Measurements from ENCODE around the gene GTF2H4.

GRCh38 chr6:30887901-30888815, 19.8 kb upstream of the GTF2H4 start:
- TF ChIP-seq CTCF (IDR thresholded peaks at IDR 0.05) (no peak), POLR2A (IDR thresholded peaks at IDR 0.05) (no peak)

Measured in thyroid gland (tissue), 4 donors.